HepG2 (cell line): Measurements from ENCODE around the gene ESYT1. TPM values are rescaled to one million over a fixed set of nuclear protein-coding genes. Genes with fewer than 3 reads are reported as not detected.

ENCODE experiments used
- CSRNP1 ChIP-seq: sonication (generic); formaldehyde crosslinking; IDR thresholded peaks from 2 replicates; pipeline ENCODE4 v1.8.1; 2023; ENCODE audit warnings: mild to moderate bottlenecking, missing genetic modification reagents
- IKZF5 ChIP-seq: IDR thresholded peaks from 2 replicates; pipeline ENCODE4 v1.6.1; 2018; ENCODE audit warnings: missing genetic modification reagents, mild to moderate bottlenecking, missing compliant biosample characterization
- KMT2B ChIP-seq: IDR thresholded peaks from 2 replicates; pipeline ENCODE4 v1.6.1; 2016; ENCODE audit warnings: missing genetic modification reagents, missing compliant biosample characterization
- MAX ChIP-seq: IDR thresholded peaks from 2 replicates; pipeline ENCODE4 v1.6.1; 2012; ENCODE audit warnings: inconsistent platforms
- POGK ChIP-seq: sonication (generic); formaldehyde crosslinking; conservative IDR thresholded peaks from 2 replicates; pipeline ENCODE4 v1.8.0; 2022; ENCODE audit warnings: mild to moderate bottlenecking, moderate library complexity, missing genetic modification reagents
- U2AF1 ChIP-seq: fragments of 200-400 bp; formaldehyde crosslinking; optimal IDR thresholded peaks from 2 replicates; pipeline ENCODE3; 2017; ENCODE audit warnings: mild to moderate bottlenecking, low read depth, low read length
- ZBTB21 ChIP-seq: sonication (generic); formaldehyde crosslinking; IDR thresholded peaks from 2 replicates; pipeline ENCODE4 v1.4.0; 2020; ENCODE audit warnings: missing genetic modification reagents
- ZBTB40 ChIP-seq, 2 experiments: fragments of 450-650 bp in 1 of 2; sonication (generic) in 1 of 2; formaldehyde crosslinking in 1 of 2; IDR thresholded peaks; 2 replicates each; pipeline versions ENCODE4 v1.6.1 to v1.8.0; 2016 to 2022; ENCODE audit warnings: antibody characterized with exemption in 1 of 2, mild to moderate bottlenecking in 1 of 2, missing genetic modification reagents in 1 of 2
- ZFP82 ChIP-seq: sonication (generic); formaldehyde crosslinking; IDR thresholded peaks from 2 replicates; pipeline ENCODE4 v1.5.1; 2020; ENCODE audit warnings: mild to moderate bottlenecking, missing genetic modification reagents, borderline replicate concordance
- ZNF503 ChIP-seq: sonication (generic); formaldehyde crosslinking; IDR thresholded peaks from 2 replicates; pipeline ENCODE4 v1.4.0; 2020; ENCODE audit warnings: missing genetic modification reagents
- polyA plus RNA-seq, 8 experiments: library from polyadenylated mRNA; depleted of rRNA in 3 of 8; stranded (reverse) in 7 of 8; unstranded in 1 of 8; fragments of >200 nt; fragmentation: Illumina TruSeq in 4 of 8; extraction: Trizol in 4 of 8; gene quantifications; 2 replicates each; pipeline versions ENCODE4 v1.2.1 to v1.2.3, GENCODE V29; 2011 to 2016; ENCODE audit warnings: low read depth in 4 of 8, missing spikeins in 1 of 8, mixed read lengths in 1 of 8; ENCODE audit not compliant: insufficient read depth in 1 of 8
- total RNA-seq, 5 experiments: library from RNA; depleted of rRNA; stranded (reverse); fragments of >200 nt; fragmentation: Illumina TruSeq; extraction: Trizol; gene quantifications; 2 replicates each; pipeline ENCODE4 v1.2.3, GENCODE V29; 2016; ENCODE audit warnings: low read depth in 1 of 5

Gene ESYT1
- total and polyA plus RNA-seq, 2 of the 13 experiments (the other 11 are each of a cell fraction or from before 2014, with no cell fraction given), result 66.9 to 71.0 TPM

GRCh38 chr12:56158029-56158925 lies 30.2 kb downstream of the ESYT1 start, which contains the start of gene MYL6 (continued):
- TF ChIP-seq ZBTB21 (CRISPR knock-in tag) (peak; percentile 57; the same call in 1 of the 2 replicates), U2AF1 (peak; percentile 6), KMT2B (CRISPR knock-in tag) (0 out of 2 replicates have a peak, but pooled peaks have one; percentile 33), ZBTB40 (IDR thresholded peaks at IDR 0.05) (peak; percentile 31; the same call in 1 of the 2 replicates), ZBTB40 (CRISPR knock-in tag; IDR thresholded peaks at IDR 0.05) (no peak; the same call in 1 of the 2 replicates), MAX (no peak), IKZF5 (CRISPR knock-in tag) (peak; percentile 62; the same call in 1 of the 2 replicates), ZFP82 (CRISPR knock-in tag) (0 out of 2 replicates have a peak, but pooled peaks have one; percentile 60), POGK (0 out of 2 replicates have a peak, but pooled peaks have one; percentile 50), CSRNP1 (CRISPR knock-in tag) (peak; percentile 62; the same call in 1 of the 2 replicates), ZNF503 (CRISPR knock-in tag) (no peak)
